Measurements from ENCODE around the gene ALKAL2. TPM values are rescaled to one million over a fixed set of nuclear protein-coding genes. Genes with fewer than 3 reads are reported as not detected.
"Not testable (repeated sequence)": the region's sequence is repeated elsewhere in the genome, so short reads cannot be mapped to it uniquely, and the experiment has no call there.

The ALKAL2 gene
- total RNA-seq (1 to 10 TPM in 1 of 2 donors, not detected in 1; 1.0 TPM), total RNA-seq (0 to 0.23 reads per million in 2 donors)

GRCh38 chr2:287911-288757 is at the start of gene ALKAL2:
TSS of gene ALKAL2 (minus strand) at chr2:288091. CDS start at chr2:287835, 256 bp downstream.
- Mint-ChIP-seq H3K4me1 (peaks cover 12% of the 10 kb centered on the region), H3K27me3 (peaks cover 33% of the 10 kb centered on the region), H3K27ac (no peak within 1 kb of the TSS), H3K36me3 (ENCODE audit: low read depth) (peaks cover 5% of the 10 kb centered on the region), H3K4me3 (peak within 1 kb of the TSS; percentile 9)
- no peak for ATAC-seq
- no peaks in the 10 kb centered on the region for H3K9me3 ChIP-seq (ENCODE audit: control insufficient read depth, low read length, poor library complexity, severe bottlenecking)
- DNase-seq = no peak

- H3K9me3 ChIP-seq (ENCODE audit: control insufficient read depth, low read length, poor library complexity, severe bottlenecking); H3K4me3 Mint-ChIP-seq; H3K4me1 Mint-ChIP-seq; H3K36me3 Mint-ChIP-seq (ENCODE audit: low read depth); ATAC-seq; H3K27ac Mint-ChIP-seq; DNase-seq: not testable (repeated sequence)
- peaks cover 18% of the 10 kb centered on the region for H3K27me3 Mint-ChIP-seq
Measured at GRCh38 chr2:336949-337348, 49.1 kb upstream of the ALKAL2 start.

GRCh38 chr2:336360-336759 is 48.5 kb upstream of the ALKAL2 start:
- no peak for ATAC-seq
- no peak overlapping the region for H3K4me3 Mint-ChIP-seq

GRCh38 chr2:332592-332991 is 44.7 kb upstream of the ALKAL2 start:
- peaks cover 16% of the 10 kb centered on the region for H3K27me3 Mint-ChIP-seq
- no peak overlapping the region for H3K4me3 Mint-ChIP-seq
- no peaks in the 10 kb centered on the region for H3K4me1 Mint-ChIP-seq
- H3K36me3 Mint-ChIP-seq (ENCODE audit: low read depth) = peaks cover 2% of the 10 kb centered on the region
- H3K9me3 ChIP-seq (ENCODE audit: control insufficient read depth, low read length, poor library complexity, severe bottlenecking) = peaks cover 4% of the 10 kb centered on the region
- no peak for ATAC-seq
- no peak for DNase-seq
- no peak overlapping the region for H3K27ac Mint-ChIP-seq

More at GRCh38 chr2:336360-336759, 48.5 kb upstream of the ALKAL2 start:
- Mint-ChIP-seq H3K4me1 (no peaks in the 10 kb centered on the region), H3K27me3 (peaks cover 12% of the 10 kb centered on the region), H3K36me3 (ENCODE audit: low read depth) (no peaks in the 10 kb centered on the region), H3K27ac (no peak overlapping the region)
- no peak for DNase-seq
- peaks cover 4% of the 10 kb centered on the region for H3K9me3 ChIP-seq (ENCODE audit: control insufficient read depth, low read length, poor library complexity, severe bottlenecking)

GRCh38 chr2:328761-329160 is 40.9 kb upstream of the ALKAL2 start:
- peaks cover 2% of the 10 kb centered on the region for H3K36me3 Mint-ChIP-seq (ENCODE audit: low read depth)
- H3K4me3 Mint-ChIP-seq = no peak overlapping the region
- H3K27me3 Mint-ChIP-seq = peaks cover 16% of the 10 kb centered on the region
- H3K4me1 Mint-ChIP-seq = no peaks in the 10 kb centered on the region
- ATAC-seq (no peak), DNase-seq (no peak)
- H3K9me3 ChIP-seq (ENCODE audit: control insufficient read depth, low read length, poor library complexity, severe bottlenecking) = no peaks in the 10 kb centered on the region
- no peak overlapping the region for H3K27ac Mint-ChIP-seq

GRCh38 chr2:323035-323434 is 35.1 kb upstream of the ALKAL2 start:
- Mint-ChIP-seq H3K4me1 (peaks cover 3% of the 10 kb centered on the region), H3K27ac (no peak overlapping the region), H3K4me3 (no peak overlapping the region), H3K27me3 (no peaks in the 10 kb centered on the region), H3K36me3 (ENCODE audit: low read depth) (no peaks in the 10 kb centered on the region)
- ATAC-seq (no peak), DNase-seq (no peak)
- H3K9me3 ChIP-seq (ENCODE audit: control insufficient read depth, low read length, poor library complexity, severe bottlenecking) = no peaks in the 10 kb centered on the region

GRCh38 chr2:322326-322725 is 34.4 kb upstream of the ALKAL2 start:
- no peak overlapping the region for H3K27ac Mint-ChIP-seq
- H3K4me1 Mint-ChIP-seq = peaks cover 8% of the 10 kb centered on the region
- ATAC-seq (no peak), DNase-seq (no peak)
- H3K4me3 Mint-ChIP-seq = no peak overlapping the region
- H3K27me3 Mint-ChIP-seq = no peaks in the 10 kb centered on the region
- no peaks in the 10 kb centered on the region for H3K36me3 Mint-ChIP-seq (ENCODE audit: low read depth)
- H3K9me3 ChIP-seq (ENCODE audit: control insufficient read depth, low read length, poor library complexity, severe bottlenecking) = no peaks in the 10 kb centered on the region

GRCh38 chr2:320561-320960 is 32.7 kb upstream of the ALKAL2 start:
- no peak overlapping the region for H3K4me3 Mint-ChIP-seq
- H3K9me3 ChIP-seq (ENCODE audit: control insufficient read depth, low read length, poor library complexity, severe bottlenecking) = no peaks in the 10 kb centered on the region
- ATAC-seq = no peak
- DNase-seq = no peak
- H3K27ac Mint-ChIP-seq = no peak overlapping the region
- H3K36me3 Mint-ChIP-seq (ENCODE audit: low read depth) = no peaks in the 10 kb centered on the region
- peaks cover 11% of the 10 kb centered on the region for H3K4me1 Mint-ChIP-seq
- H3K27me3 Mint-ChIP-seq = peaks cover 7% of the 10 kb centered on the region

GRCh38 chr2:319059-319600 is 31.2 kb upstream of the ALKAL2 start:
- no peaks in the 10 kb centered on the region for H3K36me3 Mint-ChIP-seq (ENCODE audit: low read depth)
- peaks cover 7% of the 10 kb centered on the region for H3K27me3 Mint-ChIP-seq
- no peak for DNase-seq
- ATAC-seq = no peak
- H3K27ac Mint-ChIP-seq = no peak overlapping the region
- no peak overlapping the region for H3K4me3 Mint-ChIP-seq
- no peaks in the 10 kb centered on the region for H3K9me3 ChIP-seq (ENCODE audit: control insufficient read depth, low read length, poor library complexity, severe bottlenecking)
- peaks cover 11% of the 10 kb centered on the region for H3K4me1 Mint-ChIP-seq

GRCh38 chr2:317501-318424 is 29.9 kb upstream of the ALKAL2 start:
- Mint-ChIP-seq H3K36me3 (ENCODE audit: low read depth) (no peaks in the 10 kb centered on the region), H3K4me1 (peaks cover 11% of the 10 kb centered on the region), H3K27me3 (peaks cover 7% of the 10 kb centered on the region), H3K4me3 (peak overlapping the region; percentile 77), H3K27ac (peak overlapping the region; percentile 61)
- no peak for DNase-seq
- H3K9me3 ChIP-seq (ENCODE audit: control insufficient read depth, low read length, poor library complexity, severe bottlenecking) = no peaks in the 10 kb centered on the region
- ATAC-seq = peak; percentile 55

- H3K36me3 Mint-ChIP-seq (ENCODE audit: low read depth) = no peaks in the 10 kb centered on the region
- ATAC-seq = no peak
- peak overlapping the region; percentile 16 for H3K27ac Mint-ChIP-seq
- H3K9me3 ChIP-seq (ENCODE audit: control insufficient read depth, low read length, poor library complexity, severe bottlenecking) = no peaks in the 10 kb centered on the region
- DNase-seq = no peak
- H3K4me1 Mint-ChIP-seq = peaks cover 11% of the 10 kb centered on the region
- peaks cover 10% of the 10 kb centered on the region for H3K27me3 Mint-ChIP-seq
- H3K4me3 Mint-ChIP-seq = no peak overlapping the region
Measured at GRCh38 chr2:316381-316780, 28.5 kb upstream of the ALKAL2 start.

- not testable (repeated sequence) for H3K27ac Mint-ChIP-seq; ATAC-seq; H3K36me3 Mint-ChIP-seq (ENCODE audit: low read depth)
Measured at GRCh38 chr2:315925-316324, 28.0 kb upstream of the ALKAL2 start.

More at GRCh38 chr2:315925-316324, 28.0 kb upstream of the ALKAL2 start:
- H3K4me3 Mint-ChIP-seq; DNase-seq; H3K9me3 ChIP-seq (ENCODE audit: control insufficient read depth, low read length, poor library complexity, severe bottlenecking): not testable (repeated sequence)
- peaks cover 11% of the 10 kb centered on the region for H3K4me1 Mint-ChIP-seq
- H3K27me3 Mint-ChIP-seq = peaks cover 14% of the 10 kb centered on the region

All from T-helper 17 cell (primary cell).